Right hindlimb (tissue), 1 donor: ENCODE measurements around the gene TMBIM4.
"Not testable (repeated sequence)": the region's sequence is repeated elsewhere in the genome, so short reads cannot be mapped to it uniquely, and the experiment has no call there.

Experiments used
- DNase-seq: peaks from one replicate; pipeline ENCODE4 v3.0.0-alpha.2; 2018

Gene TMBIM4

GRCh38 chr12:66182956-66183355, 13.2 kb upstream of the TMBIM4 start:
- DNase-seq, result no peak

DNA sequence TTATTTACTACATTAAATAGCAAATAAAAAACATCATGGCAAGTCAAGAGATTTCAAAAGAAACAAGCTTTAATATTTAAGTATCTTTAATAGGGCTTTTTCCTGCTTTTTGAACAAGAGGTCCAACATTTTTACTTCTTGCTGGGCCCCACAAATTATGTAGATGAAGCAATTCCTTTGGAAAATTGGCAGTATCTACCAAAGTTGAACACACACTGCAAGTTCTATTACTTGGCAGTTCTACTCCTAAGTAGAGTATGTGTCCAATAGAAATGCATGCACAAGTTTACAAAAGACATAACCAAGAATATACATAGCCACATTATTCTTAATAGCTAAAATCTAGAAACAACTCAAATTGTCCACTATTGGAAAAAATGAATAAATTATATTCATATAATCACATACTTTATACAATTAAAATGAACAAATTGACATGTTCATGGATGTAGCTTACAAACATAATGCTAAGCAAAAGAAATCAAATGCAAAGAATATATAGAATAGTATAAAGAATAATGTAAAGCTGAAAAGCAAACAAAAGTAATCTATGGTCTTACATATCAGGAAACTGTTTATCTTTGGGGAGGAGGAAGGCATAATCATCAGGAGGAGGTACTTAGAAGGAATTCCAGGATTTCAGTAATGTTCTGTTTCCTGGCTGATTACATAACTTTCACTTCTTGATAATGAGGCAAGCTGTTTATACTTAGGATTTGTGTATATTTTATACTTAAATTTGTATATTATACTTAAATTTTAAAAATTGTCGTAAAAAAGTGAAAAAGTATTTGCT, 6.5 kb upstream of the TMBIM4 start:
- no peak for DNase-seq

- not testable (repeated sequence) for DNase-seq
Observed at GRCh38 chr12:66174391-66175325, 4.9 kb upstream of the TMBIM4 start.

DNA sequence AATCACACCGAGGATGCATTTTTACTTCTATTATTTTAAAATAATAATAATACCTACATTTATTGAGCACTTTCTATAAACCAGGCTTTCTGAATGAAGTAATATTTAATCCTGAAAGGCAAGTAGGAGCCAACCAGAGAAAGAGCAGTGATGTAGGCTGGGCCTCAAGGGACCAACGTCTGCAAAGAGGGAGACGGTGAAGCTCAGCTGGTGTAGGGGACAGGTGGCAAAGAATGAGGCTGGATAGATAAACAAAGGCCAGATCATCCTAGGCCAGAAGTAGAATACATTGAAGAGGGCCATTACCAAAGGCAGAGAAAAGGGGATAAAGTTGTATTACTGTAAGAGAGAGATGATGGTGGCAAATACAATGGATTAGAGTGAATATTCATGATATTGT, 810 bp upstream of the TMBIM4 start:
- DNase-seq, result no peak

- DNase-seq, result no peak
Observed at GRCh38 chr12:66168410-66168809, 1.4 kb downstream of the TMBIM4 start.

- no peak for DNase-seq
Observed at GRCh38 chr12:66166561-66166960, 3.2 kb downstream of the TMBIM4 start.

DNA sequence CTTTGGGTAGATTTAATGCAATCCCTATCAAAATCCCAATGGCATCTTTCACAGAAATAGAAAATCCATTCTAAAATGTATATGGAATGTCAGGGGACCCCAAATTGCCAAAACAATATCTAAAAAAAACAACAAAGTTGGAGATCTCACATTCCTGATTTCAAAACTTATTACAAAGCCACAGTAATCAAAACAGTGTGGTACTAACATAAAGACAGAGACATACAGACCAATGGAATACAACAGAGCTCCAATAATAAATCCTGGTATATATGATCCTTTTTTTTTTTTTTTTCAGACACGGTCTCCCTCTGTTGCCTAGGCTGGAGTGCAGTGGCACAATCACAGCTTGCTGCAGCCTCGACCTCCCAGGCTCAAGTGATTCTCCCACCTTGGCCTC, 4.7 kb downstream of the TMBIM4 start:
- DNase-seq, result no peak

DNA sequence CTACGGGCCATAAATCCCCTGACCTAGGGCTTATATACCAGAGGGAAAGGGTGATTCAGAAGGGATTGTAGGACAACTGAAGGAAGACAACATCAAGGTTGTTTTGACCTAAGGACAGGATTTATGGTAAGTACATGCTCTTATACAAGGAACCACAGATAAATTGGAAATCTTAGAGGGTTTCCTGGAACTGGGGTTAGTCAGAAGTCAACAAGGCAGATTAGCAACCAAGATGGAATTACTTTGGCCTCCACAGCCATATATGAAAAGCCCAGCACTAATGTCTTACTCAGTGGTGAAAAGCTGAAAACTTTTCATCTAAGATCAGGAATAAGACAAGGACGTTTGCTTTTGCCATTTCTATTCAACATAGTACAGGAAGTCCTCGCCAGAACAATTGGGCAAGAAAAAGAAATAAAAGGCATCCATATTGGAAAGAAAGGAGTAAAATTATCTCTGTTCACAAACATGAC, 5.4 kb downstream of the TMBIM4 start:
- no peak for DNase-seq

DNA sequence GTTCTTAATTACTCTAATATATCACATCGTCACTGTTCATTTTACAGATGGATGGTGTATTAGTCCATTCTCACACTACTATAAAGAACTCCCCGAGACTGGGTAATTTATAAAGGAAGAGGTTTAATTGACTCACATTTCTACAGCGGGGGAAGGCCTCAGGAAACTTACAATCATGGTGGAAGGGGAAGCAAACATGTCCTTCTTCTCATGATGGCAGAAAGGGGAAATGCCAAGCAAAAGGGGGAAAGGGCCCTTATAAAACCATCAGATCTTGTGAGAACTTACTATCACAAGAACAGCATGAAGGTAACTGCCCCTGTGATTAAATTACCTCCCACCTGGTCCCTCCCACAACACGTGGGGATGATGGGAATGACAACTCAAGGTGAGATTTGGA, 6.5 kb downstream of the TMBIM4 start:
- DNase-seq, result no peak

- no peak for DNase-seq
Observed at GRCh38 chr12:66162701-66163100, 7.1 kb downstream of the TMBIM4 start.

GRCh38 chr12:66160704-66161103, 9.1 kb downstream of the TMBIM4 start:
- no peak for DNase-seq

GRCh38 chr12:66159123-66159522, 10.7 kb downstream of the TMBIM4 start:
- no peak for DNase-seq

- no peak for DNase-seq
Observed at GRCh38 chr12:66156654-66157053, 13.1 kb downstream of the TMBIM4 start.

GRCh38 chr12:66154776-66155175, 15.0 kb downstream of the TMBIM4 start:
- DNase-seq, result no peak

DNA sequence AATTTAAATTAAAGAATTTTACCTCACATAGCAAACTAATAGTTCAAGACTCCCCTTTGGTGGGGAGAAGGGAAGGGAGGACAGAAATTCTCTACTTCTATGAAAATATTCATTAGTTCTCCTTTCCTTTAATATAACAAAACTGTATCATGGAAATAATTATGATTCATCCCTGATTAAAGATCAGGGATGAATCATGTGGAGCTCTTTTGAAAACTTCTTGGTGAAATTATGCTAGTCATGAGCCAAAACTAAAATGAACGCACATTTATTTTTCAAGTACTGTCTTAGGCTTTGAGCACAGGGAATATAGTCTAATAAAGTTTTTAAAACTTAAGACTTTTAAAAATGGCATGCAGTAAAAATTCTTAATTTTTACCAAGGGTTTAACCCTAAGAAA, 17.1 kb downstream of the TMBIM4 start:
- no peak for DNase-seq

DNA sequence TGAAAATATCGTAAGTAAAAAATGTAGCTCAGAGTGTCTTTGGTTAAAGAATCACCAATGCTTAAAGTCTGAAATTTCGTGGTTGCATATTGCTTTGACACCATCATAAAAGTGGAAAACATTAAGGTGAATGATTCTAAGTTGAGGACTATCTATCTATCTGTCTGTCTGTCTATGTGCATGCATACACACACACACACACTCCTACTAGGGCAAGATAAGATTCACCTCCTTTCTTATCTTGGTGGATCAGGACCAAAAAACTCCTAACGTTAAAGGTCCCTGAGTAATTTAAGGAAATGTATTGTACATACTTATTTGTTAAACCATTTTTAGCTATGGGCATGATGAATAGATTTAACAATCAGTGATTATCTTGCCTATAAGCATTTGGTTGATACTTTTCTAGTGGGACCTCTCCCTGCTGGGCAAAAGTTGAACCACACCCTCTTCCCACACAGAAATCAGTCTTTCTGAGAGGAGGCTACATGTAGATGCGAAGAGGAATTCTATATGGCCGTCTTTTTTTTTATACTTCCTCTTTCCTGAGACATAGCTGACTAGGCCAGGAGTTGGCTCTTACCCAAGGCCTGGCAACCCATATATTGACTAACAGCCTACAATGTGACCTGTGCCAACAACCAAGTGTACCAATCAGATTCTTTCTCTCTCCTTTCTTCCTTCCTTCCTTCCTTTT, 19.9 kb downstream of the TMBIM4 start:
- DNase-seq, result no peak

DNA sequence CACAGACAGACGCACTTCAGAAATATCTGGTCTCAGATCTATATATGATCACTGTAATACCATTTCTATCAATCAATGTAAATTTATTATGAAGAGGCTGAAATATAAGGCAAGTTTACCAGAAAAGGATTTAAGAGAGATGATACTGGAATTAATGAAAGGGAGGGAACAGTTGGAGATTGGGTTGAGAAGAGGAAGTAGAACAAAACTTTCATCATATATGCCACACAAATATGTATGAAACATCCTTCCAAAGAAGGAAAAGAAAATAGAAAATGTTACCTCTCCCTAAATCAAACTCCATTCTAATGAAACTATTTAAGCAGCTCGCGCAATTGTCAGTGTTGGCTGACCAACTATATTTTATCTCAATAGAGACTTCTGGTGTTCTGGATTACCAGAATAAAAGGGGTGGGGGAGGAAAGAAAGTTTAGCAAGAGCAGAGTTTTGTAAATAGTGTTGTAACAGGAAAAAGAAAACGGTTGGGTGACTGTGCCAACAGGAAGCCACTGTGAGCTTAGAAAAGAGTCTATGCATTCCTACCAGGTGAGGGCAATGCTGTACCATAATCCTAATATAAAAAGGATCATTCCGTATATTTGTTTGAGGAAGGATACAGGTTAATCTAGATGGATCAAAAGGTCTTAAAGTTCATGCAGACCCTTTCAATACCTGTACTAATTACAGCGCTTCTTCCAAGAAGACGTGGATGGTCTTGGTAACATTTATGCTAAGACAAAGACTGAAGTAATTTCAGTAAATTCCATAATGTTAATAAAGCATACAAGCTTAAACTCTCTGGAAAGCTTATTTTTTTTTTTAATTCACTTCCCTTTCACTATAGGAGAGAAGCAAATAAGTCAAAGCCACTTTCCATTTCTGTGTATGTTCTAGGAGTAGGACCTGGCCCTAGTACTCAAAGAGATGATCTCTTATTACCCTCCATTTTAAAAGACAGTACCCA, 24.7 kb downstream of the TMBIM4 start:
- no peak for DNase-seq

DNA sequence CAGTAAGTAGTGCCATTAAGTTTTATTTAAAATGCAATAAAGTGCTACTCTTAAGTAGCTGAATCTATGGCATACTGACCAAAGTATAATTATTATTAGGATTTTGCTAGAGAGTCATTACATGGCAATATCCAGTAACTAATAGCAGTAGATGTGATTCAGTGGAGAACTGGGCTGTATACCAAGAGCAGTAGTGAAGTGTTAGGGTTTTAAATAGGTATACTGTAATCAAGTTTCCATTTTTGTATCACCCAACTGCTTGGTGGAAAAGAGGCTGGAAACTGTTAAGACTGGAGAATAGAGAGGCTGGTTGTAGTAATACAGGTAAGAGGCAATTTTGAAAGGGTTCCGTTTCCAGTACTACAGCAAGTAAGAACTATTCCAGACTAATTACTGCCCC, 25.9 kb downstream of the TMBIM4 start:
- DNase-seq, result no peak

GRCh38 chr12:66142826-66143225, 27.0 kb downstream of the TMBIM4 start:
- no peak for DNase-seq

DNA sequence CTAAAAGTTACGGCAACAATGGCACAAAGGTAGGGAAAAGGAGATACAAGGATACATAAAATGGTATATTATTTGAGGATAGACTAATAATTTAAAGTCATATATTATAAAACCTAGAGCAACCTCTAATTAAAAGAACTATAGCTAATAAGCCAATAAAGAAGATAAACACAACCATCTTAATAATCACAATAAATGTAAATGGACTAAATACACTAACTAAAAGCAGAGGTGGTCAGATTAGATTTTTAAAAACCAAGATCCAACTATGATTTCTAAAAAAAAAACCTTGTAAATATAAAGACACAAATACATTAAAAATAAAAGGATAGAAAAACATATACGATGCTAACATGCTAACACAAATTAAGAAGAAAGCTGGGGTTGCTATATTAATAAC, 28.5 kb downstream of the TMBIM4 start:
- no peak for DNase-seq

- DNase-seq, result no peak
Observed at GRCh38 chr12:66140731-66141130, 29.1 kb downstream of the TMBIM4 start.

- DNase-seq, result no peak
Observed at GRCh38 chr12:66139328-66139727, 30.5 kb downstream of the TMBIM4 start.
